NCI-H2081 (cell line): ENCODE measurements around the gene PECR.

Source experiments
- DNase-seq, 2 experiments: peaks; one replicate each; lab custom pipeline; 2025; lab: John Stamatoyannopoulos, UW

Gene PECR

GRCh38 chr2:216081487-216082116 lies at the start of gene PECR, which contains the start of gene TMEM169:
PECR (minus strand) TSS chr2:216081809; CDS start chr2:216081741, 68 bp downstream.
TMEM169 (plus strand) TSS chr2:216081919; CDS start chr2:216095964, 14,045 bp downstream.
- DNase-seq: peak; percentile 75 to 87

GRCh38 chr2:216130346-216130971 lies 48.9 kb upstream of the PECR start:
- no peak for DNase-seq

DNA sequence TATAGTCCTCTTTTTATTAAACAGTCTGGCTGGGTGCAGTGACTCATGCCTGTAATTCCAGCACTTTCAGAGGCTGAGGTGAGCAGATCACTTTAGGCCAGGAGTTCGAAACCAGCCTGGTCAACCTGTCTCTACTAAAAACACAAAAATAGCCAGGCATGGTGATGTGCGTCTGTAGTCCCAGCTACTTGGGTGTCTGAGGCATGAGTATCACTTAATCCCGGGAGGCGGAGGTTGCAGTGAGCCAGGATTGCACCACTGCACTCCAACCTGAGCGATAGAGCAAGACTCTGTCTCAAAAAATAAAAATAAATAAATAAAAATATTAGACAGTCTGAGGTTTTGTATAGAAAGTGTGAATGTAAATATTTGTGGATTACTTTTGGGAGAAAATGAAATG lies 45.3 kb upstream of the PECR start:
- DNase-seq: no peak

DNA sequence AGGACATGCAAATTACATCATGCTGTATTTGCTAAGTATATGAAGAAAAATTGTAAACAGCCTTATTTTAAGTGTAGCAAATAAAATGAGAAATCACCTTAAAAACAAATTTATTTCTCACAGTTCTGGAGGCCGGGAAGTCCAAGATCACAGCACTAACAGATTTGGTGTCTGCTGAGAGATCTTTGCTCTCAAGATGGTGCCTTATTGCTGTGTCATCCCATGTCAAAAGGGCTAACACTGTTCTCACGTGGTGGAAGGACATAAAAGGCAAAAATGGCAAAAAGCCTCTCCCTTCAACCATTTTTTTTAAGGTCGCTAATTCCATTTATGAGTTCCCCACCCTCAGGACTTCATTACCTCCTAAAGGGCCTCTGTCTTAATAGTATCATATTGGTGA lies 39.6 kb upstream of the PECR start:
- no peak for DNase-seq

DNA sequence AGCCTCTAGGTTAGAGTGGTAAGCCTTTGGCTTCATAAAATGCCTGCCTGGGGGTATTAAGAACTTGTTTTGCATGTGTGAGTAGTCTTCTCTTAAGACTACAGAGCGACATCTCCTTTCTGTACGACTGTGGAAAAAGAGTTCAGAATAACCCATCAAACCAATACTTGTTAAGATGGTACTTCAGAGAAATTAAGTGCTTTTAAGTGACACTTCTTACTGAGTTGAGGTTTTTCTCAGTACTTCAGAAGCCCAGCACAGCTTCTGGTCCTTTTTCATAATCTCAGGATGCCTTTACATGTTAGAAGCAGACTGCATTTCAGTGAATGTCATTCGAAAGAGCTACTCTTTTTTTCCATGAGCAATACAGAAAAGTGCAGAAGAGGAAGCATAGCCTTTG lies 38.4 kb upstream of the PECR start:
- no peak for DNase-seq

GRCh38 chr2:216119146-216119545 lies 37.5 kb upstream of the PECR start:
- DNase-seq: no peak

DNA sequence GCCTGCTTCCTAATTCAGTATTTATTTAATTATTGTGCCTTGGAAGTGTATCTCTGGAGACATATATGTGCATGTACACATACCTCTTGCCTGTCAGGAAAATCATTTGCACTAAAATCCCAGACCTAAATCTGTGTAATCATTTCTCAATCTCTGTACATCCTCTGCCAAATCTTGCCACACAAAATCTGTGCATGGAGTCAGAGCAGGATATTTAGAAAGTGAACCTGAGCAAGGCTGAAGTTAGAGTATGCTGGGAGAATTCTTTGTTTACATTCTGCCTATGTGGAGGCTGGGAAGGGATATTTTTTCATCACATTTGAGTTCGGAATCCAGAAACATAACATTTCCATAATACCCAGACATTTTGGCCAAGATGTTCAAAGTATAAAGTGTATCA lies 36.9 kb upstream of the PECR start:
- no peak for DNase-seq

DNA sequence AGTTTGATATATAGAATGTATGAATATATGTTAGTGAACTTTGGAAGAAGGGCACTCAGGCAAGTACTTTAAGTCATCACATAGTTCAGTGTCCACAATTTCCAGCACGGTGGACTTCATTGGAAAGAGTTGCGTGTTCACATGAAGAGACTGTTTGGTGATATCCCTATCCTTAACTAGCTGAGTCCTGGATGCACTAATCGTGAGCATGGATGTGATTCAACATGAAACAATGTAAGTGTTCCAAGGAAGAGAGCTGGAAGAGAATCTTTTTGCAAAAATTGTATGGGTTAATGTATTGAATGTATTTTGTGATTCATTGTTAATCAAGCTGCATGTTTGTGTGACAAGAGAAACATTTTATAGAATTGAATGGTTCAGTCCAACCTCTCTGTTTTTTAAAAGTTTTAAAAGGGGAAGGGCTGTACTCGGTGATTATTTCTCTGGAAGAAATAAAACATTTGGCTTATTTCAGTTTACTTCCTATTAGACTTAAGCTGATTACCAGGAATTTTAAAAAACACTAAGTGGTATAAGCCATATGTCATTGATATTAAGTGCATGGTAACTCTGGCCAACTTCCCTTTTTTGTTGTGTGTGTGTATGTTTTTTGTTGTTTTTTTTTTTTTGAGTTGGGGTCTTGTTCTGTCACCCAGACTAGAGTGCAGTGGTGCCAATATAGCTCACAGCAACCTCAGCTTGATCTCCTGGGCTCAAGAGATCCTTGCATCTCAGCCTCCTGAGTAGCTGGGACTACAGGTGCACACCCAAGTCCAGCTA lies 36.1 kb upstream of the PECR start:
- no peak for DNase-seq

- DNase-seq: no peak
Observed at GRCh38 chr2:216116418-216116817, 34.8 kb upstream of the PECR start.

- peak; percentile 98 to 99 for DNase-seq
Observed at GRCh38 chr2:216114714-216115531, 33.3 kb upstream of the PECR start.

GRCh38 chr2:216114382-216114713 lies 32.7 kb upstream of the PECR start:
- no peak for DNase-seq

DNA sequence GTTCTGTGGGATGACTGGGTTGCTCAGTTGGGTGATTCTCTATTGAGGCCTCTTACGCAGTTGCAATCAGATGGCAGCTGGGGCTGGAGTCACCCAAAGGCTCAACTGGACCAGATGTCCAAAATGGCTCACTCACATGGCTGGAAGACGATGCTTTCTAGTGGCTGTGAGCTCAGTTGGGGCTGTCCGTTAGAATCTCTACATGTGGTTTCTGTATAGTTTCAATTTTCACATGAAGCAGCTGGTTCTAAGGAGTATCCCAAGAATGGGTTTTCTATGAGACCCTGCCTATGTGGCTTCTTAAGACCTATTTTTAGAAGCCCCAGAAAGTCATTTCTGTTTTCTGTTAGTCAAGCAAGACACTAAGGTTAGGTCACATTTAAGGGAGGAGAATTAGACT lies 32.0 kb upstream of the PECR start:
- DNase-seq: no peak

DNA sequence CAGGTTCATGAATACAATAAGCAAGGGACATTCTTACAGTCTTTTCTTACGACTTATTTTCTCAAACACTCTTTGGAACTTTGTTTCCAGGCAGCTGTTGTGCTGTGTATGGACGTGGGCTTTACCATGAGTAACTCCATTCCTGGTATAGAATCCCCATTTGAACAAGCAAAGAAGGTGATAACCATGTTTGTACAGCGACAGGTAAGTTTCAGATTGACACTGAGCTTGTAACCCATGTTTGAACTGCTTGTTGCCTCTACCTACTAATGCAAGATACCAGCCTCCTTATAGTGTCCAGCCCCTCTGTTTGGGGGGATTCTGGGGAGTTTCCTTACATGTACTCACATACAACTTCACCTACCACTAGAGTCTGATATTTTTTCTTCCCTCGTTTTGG lies 31.3 kb upstream of the PECR start:
- DNase-seq: no peak

- DNase-seq: no peak
Observed at GRCh38 chr2:216111122-216111521, 29.5 kb upstream of the PECR start.

DNA sequence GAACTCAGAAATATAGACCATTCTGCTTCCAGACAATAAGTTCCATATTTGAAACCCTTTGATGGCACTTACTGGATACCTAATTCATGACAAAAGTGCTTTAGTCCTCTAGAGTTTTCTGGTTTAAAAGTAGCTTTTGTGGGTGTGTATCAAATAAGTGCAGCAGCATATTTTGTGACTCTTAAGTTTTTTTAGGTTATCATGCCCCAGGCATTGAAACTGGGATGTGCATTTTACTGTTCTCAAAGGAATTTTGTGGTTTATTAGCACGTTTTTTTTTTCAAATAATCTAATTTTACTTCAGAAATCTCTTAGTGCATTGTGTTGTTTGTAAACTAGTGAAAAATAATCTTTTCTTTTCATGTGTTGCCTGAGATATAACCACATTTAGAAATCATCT lies 29.0 kb upstream of the PECR start:
- no peak for DNase-seq

DNA sequence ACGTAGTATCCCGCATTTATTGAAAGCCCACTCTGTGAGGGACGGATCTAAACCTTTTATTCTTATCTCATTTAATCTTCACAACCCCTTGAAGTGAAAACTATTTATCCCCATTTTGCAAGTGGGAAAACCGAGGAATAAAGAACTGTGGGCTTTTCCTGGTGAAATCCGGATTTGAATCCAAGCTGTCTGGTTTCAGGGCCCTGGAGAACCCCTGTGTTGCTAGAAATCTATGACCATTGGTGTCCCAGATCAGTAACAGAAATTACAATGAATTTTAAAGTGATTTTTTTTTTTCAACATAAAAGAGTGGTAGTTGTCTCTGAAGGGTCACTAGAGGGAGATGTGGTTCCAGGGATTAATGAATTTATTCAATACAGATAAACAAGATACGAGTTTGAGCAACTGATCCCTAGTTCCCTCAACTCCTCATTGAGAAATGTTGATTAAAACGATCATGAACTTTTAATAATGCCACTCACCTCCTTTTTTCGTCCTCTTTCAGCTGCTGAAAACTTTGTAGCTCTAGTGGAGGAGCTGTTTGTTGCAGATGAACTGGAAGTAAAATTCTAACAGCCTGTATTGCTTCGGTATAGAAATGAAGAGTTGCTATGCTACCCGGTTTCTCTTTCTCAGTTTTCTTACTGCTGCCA lies 28.5 kb upstream of the PECR start:
- peak; percentile 13 to 25 for DNase-seq

- DNase-seq: peak; percentile 96 to 97
Observed at GRCh38 chr2:216108967-216109921, 27.6 kb upstream of the PECR start, which contains the start of gene XRCC5. XRCC5 (plus strand) TSS chr2:216109348; CDS start chr2:216109437, 89 bp downstream.

GRCh38 chr2:216108310-216108966 lies 26.8 kb upstream of the PECR start:
- no peak for DNase-seq

DNA sequence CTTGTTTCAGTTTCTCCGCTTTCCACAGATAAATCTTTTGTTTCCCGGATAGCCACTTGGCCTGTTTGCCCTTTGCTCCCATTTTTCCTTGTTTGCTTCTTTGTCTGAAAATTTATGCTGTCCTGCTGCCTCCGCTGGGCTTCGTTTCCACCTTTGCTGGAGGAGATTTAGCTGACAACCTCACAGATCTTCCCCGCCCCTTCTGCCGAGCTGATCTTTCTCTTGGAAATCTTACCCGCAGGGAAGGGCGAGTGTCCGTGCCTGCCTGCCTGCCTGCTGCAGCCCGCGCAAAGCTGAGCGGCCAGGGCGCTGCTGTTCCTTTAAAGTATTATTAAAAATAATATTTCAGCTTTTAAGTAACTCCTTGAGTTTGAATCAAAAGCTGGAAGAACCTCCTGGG lies 26.2 kb upstream of the PECR start:
- no peak for DNase-seq

- DNase-seq: no peak
Observed at GRCh38 chr2:216107320-216107719, 25.7 kb upstream of the PECR start.
